SK-N-DZ (cell line): ENCODE results near the gene RBKS.

Experiments
- DNase-seq: peaks from one replicate; pipeline ENCODE4 v3.0.0-alpha.2; 2015; ENCODE audit warnings: low spot score

The RBKS gene

GRCh38 chr2:27831279-27832050 lies 58.7 kb downstream of the RBKS start:
- DNase-seq: no peak

DNA sequence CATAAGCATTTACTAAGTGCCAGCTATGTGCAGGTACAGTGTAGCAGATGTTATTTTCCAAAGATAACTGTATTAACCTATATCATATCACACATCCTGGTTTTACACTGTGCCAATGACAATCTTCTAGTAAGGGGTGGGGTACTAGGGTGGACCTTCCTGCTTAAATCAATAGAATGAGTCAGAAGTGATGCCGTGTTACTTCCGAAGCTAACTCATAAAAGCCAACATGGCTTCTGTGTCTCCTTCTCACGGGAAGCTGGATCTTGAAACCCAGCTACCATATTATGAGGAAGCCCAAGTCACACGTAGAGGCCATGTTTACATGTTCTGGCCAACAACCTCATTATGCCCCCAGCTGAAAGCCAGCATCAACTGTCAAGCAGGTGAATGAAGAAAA lies 59.5 kb downstream of the RBKS start:
- no peak for DNase-seq

DNA sequence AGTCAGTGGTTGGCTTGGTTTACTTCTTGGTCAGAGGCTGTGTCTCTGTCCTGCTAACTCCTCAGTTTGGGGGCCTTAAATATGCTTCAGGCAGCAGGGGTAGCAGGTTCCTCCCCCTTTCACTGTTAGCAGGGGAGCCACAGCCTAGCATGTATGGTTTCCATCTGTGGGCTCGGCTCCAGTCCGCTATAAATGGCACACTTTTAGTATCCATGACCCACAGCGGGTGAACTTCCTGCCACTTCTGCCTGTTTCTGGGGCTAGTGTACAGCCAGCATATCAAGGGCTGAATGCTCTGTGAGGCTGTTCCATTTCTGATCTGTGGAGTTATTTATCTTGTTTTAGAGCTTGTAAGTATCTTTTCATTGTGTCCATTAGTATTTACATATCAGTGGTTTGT lies 60.4 kb downstream of the RBKS start:
- no peak for DNase-seq

DNA sequence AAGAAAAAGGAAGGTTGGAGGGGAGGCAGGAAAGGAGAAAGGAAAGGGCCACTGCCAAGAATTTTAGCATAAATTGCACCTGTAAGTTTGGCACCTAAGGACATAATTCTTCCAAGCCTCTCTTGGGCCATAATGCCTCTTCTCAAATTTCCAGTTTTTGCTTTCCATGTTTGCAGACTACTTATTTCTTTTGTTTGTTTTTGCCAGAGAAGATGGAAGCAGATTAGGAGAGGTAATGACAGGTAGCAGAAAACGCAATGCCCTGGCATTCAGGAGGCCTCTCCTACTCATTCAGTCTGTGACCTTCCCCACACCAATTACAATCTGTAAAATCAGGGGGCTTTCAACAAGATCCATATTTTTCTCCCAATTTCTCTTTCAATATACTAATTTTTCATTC lies 61.9 kb downstream of the RBKS start:
- DNase-seq: no peak

DNA sequence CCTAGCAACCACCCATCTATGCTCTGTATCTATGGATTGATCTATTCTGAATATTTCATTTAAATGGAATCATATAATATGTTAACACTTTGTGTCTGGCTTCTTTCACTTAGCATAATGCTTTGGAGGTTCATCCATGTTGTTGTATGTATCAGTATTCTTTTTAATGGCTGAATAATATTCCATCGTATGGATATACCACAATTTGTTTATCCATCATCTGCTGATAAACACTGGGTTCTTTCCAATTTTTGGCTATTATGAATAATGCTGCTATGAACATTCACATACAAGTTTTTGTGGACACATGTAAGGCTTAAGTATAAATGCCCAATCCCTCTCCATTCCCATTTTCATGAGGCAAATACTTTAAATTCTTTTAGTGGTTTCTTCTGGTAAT lies 65.8 kb downstream of the RBKS start:
- DNase-seq: no peak

GRCh38 chr2:27823569-27823968 lies 66.6 kb downstream of the RBKS start:
- DNase-seq: no peak

- no peak for DNase-seq
Observed at GRCh38 chr2:27823135-27823534, 67.1 kb downstream of the RBKS start.

DNA sequence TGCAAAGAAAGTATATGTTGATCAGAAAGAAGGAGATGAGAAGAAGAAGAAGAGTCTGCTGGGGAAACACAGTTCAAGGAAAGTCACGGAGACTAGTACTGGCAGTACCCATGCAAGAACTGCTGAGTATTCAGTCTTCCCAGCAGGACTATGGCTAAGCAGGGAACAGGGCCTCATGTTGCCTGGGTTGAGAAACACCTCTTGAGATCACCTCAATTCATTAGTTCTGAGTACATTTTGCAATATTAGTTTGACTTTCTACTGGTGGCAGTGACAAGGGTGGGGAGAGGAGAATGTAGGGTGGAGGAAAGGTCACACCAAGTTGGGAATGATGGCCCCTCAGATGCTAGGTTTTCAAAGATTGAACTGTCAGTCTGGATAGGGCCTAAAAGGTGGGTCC lies 68.1 kb downstream of the RBKS start:
- DNase-seq: no peak

GRCh38 chr2:27815860-27816438 lies 74.2 kb downstream of the RBKS start:
- DNase-seq: no peak

- no peak for DNase-seq
Observed at GRCh38 chr2:27814758-27815157, 75.4 kb downstream of the RBKS start.

DNA sequence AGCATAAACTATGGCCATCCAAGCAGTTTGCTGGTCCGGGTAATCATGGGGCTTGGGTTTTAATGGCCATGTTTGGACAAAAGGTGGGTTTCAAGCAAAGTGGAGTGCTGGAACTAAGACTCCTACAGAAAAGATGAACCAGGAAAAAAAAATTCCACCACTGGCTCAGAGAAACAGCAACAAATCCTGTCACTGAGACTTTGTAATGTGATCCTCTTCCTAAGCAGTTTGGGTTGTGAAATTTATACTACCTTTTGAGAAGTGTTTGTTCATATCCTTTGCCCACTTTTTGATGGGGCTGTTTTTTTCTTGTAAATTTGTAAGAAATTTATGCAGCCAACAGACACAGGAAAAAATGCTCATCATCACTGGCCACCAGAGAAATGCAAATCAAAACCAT lies 78.4 kb downstream of the RBKS start:
- DNase-seq: no peak

DNA sequence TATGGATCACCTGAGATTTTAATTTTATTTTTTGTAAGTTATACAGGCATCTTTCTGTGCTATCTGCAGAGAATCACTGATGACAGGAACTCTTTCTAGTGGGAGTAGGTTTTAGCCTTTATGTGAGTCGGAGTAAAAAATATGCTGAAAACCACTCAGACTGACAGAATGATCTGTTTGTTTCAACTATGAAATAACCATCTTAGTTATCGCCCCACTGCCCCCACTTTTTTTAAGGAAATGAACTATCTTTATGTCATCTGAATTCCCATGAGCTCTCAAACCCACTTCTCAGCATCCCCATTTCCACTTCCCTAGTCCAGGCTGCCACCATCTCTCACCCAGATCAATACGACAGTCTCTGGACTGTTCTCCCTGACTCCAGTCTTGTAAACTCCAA lies 79.7 kb downstream of the RBKS start:
- no peak for DNase-seq

DNA sequence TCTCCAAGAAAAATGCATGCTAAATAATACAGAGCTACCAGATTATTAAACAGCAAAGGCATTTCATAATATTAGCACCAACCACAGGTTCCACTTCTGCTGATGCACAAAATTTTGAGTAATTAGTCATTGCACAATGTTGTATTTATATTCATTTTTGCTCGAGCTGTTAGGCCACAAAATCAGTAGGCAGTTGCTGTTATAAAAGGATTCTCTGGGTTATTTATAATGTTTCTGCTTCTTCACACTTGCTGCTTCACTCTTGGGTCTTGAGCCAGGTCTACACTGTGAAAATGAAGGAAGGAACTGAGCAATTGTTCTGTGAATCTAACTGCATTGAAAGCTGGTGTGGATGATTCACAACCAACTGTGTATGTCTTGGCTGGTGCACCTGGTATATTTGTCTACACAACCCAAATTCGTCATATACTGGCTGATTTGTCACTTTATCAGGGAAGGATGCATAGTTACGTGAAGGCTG lies 80.4 kb downstream of the RBKS start:
- DNase-seq: no peak

DNA sequence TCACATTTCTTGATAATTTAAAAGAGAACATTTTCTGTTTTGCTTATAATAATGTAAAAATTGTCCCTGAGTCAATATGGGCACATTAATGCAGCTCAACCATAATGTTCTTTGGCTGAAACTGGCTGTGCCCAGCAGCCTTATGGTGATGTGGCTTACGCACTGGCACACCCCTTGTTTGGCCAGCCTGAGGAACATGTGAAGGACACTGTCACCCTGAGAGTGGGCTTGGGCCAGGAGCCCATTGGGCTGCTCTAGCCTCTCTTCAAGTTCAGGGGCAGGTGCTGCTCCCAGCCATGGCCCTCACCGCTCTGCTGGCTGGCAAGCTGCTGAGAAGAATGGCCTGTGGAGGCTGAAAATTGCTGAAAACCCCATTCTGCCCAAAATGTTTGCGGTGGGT lies 81.2 kb downstream of the RBKS start:
- DNase-seq: no peak

- no peak for DNase-seq
Observed at GRCh38 chr2:27808418-27808817, 81.8 kb downstream of the RBKS start.

DNA sequence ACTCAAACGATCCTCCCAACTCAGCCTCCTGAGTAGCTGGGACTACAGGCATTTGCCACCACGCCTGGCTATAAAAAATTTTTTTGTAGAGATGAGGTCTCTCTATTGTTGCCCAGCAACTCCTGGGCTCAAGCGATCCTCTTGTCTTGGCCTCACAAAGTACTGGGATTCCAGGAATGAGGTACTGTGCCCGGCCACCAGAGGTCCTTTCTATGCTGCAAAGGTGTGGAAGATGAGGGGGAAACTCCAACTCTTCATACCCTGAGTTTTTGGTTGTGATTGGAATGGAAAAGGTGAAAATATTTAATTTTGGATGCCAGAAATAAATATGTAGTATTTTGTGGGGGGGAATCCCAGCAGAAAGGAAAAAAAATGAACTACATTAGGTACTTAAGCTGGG lies 82.7 kb downstream of the RBKS start:
- no peak for DNase-seq

- no peak for DNase-seq
Observed at GRCh38 chr2:27806311-27807059, 83.7 kb downstream of the RBKS start.

GRCh38 chr2:27805180-27805579 lies 85.0 kb downstream of the RBKS start:
- no peak for DNase-seq

DNA sequence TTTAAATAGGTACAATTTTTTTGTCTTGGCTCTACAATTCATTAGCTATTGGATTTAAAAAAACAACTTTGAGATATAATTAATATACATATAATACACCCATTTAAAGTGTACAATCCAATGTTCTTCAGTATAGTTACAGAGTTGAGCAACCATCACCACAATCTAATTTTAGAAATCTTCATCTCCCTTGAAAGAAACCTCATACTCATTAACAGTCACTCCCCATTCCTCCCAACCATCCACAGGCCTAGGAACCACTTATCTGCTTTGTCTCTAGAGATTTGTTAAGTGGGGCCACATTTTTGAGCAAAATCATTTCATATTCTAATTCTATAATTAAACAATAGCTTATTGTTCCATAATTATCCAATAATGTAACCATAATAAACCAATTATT lies 86.0 kb downstream of the RBKS start:
- no peak for DNase-seq

DNA sequence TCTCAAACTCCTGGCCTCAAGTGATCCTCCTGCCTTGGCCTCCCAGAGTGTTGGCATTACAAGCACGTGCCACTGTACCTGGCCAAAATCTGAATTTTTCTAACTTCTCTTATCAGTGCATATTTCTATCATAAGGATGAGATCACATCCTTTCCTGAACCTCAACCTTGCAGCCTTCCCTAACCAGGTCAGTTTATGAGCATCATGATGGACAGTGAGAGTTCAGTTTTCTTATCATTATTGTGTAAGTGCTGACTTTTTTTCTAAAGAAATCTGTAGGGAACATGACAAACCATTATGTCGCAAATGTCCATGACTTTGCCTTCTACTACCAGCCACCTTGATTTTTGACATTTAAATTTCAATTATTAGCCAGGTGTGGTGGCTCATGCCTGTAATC lies 87.1 kb downstream of the RBKS start:
- no peak for DNase-seq

DNA sequence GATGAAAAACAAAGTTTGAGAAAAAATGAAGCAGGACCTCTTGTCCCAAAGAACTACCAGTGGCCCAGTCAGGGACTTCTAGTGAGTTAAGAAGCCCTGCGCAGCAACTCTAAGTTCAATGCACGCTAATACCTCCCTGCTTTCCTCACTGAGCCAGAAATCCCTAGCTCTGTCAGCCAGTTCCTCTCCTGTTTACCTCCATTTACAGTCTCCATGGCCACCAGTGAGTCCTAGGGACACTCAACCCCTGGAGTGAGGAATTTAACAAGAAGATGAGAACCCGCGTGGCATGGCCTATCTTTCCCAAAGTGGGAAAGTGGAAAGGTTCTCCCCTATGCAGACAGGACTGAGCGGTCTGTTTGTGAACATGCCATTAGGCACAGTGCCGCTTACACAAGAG lies 87.6 kb downstream of the RBKS start:
- no peak for DNase-seq

DNA sequence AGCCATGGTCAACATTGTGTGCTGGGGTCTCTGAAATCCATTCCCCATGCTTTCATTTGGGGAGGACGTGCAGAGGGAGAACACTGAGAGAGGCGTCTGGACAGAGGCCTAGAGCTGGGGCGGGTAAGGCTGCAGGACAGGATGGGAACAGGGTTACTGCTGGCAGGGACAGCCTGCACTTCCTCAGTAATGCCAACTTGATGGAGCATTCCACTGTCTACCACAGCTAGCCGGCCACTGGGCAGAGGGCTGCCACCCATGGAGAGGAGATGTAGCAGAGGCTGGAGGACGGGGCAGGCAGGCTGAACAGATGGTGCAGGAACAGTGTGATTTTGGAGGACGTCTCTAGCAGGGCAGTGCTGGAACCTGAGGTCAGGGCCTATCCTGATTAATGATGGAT lies 89.3 kb downstream of the RBKS start:
- DNase-seq: no peak

- no peak for DNase-seq
Observed at GRCh38 chr2:27799646-27800010, 90.6 kb downstream of the RBKS start.
